Ishikawa (cell line): ENCODE results near the gene PKP4.

Experiments used
- CEBPB ChIP-seq: IDR thresholded peaks from 2 replicates; pipeline ENCODE4 v1.6.1; 2012
- CREB1 ChIP-seq: IDR thresholded peaks from 2 replicates; pipeline ENCODE4 v1.6.1; 2012; ENCODE audit warnings: low read depth
- EGR1 ChIP-seq: IDR thresholded peaks from 2 replicates; pipeline ENCODE4 v1.6.1; 2012
- EP300 ChIP-seq: IDR thresholded peaks from 2 replicates; pipeline ENCODE4 v1.6.1; 2012; ENCODE audit warnings: borderline replicate concordance
- FOXM1 ChIP-seq: IDR thresholded peaks from 2 replicates; pipeline ENCODE4 v1.6.1; 2012; ENCODE audit warnings: low read depth, borderline replicate concordance
- NFIC ChIP-seq: IDR thresholded peaks from 2 replicates; pipeline ENCODE4 v1.6.1; 2012
- RAD21 ChIP-seq: IDR thresholded peaks from 2 replicates; pipeline ENCODE4 v1.6.1; 2012; ENCODE audit warnings: low read depth
- TAF1 ChIP-seq: IDR thresholded peaks from 2 replicates; pipeline ENCODE4 v1.6.1; 2012; ENCODE audit warnings: low read depth, mild to moderate bottlenecking
- TCF12 ChIP-seq: IDR thresholded peaks from 2 replicates; pipeline ENCODE4 v1.6.1; 2012; ENCODE audit warnings: low read depth
- TEAD4 ChIP-seq: IDR thresholded peaks from 2 replicates; pipeline ENCODE4 v1.6.1; 2012
- YY1 ChIP-seq: IDR thresholded peaks from 2 replicates; pipeline ENCODE4 v1.6.1; 2012; ENCODE audit warnings: low read depth
- ZBTB7A ChIP-seq: IDR thresholded peaks from 2 replicates; pipeline ENCODE4 v1.6.1; 2012; ENCODE audit warnings: low read depth
- TF ChIP-seq, protein P1 (sequence below): IDR thresholded peaks from 2 replicates; pipeline ENCODE4 v1.6.1; 2012; ENCODE audit warnings: low read depth, mild to moderate bottlenecking
- TF ChIP-seq, protein P2 (sequence below): IDR thresholded peaks from 2 replicates; pipeline ENCODE4 v1.6.1; 2012
- TF ChIP-seq, protein P3 (sequence below): IDR thresholded peaks from 2 replicates; pipeline ENCODE4 v1.6.1; 2012

Gene PKP4

DNA sequence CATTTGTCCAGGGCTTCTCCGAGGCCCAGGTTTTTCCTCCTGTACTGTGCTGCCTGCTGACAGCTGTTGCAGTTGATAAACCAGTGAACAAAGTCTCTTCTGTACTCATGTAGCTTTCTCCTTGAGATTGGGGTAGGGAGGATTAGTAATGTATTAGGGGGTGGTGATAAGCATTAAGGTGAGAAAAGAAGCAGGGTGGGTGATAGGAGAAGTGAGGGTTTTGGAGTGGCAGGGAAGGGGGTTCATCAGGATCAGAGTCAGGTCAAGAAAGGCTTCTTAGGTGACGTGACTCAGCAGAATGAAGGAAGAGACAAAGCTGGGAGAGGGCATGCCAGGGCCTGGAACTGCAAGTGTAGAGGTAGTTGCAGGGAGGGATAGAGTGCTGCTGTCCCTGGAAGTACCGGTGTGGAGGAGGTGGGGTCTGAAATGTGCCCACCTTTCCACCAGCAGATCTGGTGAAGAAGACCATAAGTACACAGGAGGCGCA is 48.7 kb downstream of the PKP4 start:
- TF ChIP-seq, protein P1, sequence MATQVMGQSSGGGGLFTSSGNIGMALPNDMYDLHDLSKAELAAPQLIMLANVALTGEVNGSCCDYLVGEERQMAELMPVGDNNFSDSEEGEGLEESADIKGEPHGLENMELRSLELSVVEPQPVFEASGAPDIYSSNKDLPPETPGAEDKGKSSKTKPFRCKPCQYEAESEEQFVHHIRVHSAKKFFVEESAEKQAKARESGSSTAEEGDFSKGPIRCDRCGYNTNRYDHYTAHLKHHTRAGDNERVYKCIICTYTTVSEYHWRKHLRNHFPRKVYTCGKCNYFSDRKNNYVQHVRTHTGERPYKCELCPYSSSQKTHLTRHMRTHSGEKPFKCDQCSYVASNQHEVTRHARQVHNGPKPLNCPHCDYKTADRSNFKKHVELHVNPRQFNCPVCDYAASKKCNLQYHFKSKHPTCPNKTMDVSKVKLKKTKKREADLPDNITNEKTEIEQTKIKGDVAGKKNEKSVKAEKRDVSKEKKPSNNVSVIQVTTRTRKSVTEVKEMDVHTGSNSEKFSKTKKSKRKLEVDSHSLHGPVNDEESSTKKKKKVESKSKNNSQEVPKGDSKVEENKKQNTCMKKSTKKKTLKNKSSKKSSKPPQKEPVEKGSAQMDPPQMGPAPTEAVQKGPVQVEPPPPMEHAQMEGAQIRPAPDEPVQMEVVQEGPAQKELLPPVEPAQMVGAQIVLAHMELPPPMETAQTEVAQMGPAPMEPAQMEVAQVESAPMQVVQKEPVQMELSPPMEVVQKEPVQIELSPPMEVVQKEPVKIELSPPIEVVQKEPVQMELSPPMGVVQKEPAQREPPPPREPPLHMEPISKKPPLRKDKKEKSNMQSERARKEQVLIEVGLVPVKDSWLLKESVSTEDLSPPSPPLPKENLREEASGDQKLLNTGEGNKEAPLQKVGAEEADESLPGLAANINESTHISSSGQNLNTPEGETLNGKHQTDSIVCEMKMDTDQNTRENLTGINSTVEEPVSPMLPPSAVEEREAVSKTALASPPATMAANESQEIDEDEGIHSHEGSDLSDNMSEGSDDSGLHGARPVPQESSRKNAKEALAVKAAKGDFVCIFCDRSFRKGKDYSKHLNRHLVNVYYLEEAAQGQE = no peak
- TF ChIP-seq CEBPB (no peak), EGR1 (no peak), CREB1 (no peak), NFIC (no peak), ZBTB7A (no peak), FOXM1 (no peak), EP300 (no peak), TCF12 (no peak), RAD21 (no peak), YY1 (no peak), TAF1 (no peak), TEAD4 (no peak)
- TF ChIP-seq, protein P2, sequence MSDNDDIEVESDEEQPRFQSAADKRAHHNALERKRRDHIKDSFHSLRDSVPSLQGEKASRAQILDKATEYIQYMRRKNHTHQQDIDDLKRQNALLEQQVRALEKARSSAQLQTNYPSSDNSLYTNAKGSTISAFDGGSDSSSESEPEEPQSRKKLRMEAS = no peak
- TF ChIP-seq, protein P3, sequence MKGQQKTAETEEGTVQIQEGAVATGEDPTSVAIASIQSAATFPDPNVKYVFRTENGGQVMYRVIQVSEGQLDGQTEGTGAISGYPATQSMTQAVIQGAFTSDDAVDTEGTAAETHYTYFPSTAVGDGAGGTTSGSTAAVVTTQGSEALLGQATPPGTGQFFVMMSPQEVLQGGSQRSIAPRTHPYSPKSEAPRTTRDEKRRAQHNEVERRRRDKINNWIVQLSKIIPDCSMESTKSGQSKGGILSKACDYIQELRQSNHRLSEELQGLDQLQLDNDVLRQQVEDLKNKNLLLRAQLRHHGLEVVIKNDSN = no peak

DNA sequence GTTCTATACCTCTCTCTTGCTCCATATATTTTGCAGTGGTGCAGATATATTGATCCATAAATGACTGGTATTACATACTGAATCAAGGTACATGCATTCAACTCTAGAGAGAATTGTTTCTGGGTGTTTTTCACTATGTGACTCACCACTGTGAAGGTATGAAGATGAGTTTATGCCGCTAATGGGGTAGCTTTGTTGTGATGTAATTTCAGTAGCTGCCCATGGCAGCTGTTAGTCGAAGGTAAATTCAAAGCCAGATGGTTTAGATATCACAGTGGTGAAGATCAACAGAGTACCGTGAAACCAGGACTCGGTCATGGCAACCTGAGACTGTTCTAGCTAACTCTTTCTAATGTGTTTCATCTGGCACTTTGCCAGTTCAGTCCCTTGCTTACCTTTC is 50.4 kb downstream of the PKP4 start:
- TF ChIP-seq YY1 = no peak
- TF ChIP-seq, protein P3 = no peak
- no peak for TF ChIP-seq ZBTB7A
- TF ChIP-seq TEAD4 = no peak
- no peak for TF ChIP-seq TCF12
- TF ChIP-seq, protein P2 = no peak

DNA sequence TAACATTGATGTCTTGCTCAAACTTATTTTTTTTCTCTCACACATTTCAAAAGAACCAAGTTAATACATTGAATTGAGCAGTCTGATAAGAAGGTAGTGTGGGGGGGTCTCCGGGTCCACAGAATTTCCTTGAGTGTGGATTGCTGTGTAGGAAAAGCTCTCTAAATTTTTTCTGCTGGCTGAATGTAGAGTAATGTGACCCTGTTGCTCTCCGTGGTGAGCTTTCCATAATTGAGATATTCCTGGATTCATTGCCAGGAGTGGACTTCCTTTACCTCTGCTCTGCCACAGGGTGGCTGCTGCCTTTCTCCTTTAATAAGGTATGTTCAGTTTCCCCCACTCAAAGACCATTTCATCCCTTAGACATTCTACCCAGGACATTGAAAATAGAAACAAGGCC is 50.9 kb downstream of the PKP4 start:
- TF ChIP-seq ZBTB7A (no peak), TAF1 (no peak), EGR1 (no peak), RAD21 (no peak), FOXM1 (no peak), YY1 (no peak)
- TF ChIP-seq, protein P3 = no peak
- TF ChIP-seq, protein P1 = no peak
- TF ChIP-seq, protein P2 = no peak

DNA sequence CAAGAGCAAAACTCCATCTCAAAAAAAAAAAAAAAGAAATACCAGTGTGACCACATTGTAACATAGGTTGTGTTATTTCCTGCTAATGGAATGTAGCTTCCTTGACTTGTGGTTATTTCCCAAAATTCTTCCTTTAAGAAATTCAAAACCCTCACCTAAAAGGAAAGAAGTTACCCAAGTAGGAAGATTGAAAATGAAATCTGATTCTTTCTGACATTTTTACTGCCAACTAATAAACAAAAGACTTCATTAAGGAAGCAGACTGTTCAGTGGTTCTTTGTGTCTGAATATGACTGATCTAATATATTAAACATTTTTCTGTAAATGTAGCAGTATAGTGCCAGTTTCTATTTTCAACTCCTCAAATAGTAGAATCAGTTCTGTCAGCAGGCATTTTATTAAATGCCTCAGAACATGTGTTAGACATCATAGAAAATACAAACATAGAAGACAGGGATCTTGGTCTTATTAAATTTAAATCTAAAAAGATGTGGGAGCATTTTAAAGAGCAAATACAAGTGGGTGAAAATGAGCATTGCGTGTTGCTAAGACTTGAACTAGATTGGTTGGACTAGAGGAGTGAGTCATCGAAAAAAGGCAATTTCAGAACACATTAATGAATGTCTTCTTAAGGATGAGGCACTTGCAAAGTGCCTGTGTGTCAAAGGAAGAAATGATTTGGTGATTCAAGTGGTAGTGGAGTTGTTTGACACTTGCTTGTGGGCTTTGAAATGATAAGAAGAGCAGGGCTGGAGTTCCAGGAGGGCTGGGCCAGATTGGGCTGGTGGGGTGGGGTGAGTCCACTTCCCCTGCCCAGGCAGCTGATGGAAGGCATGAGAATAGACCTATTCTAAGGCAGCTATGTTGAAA is 53.4 kb downstream of the PKP4 start:
- no peak for TF ChIP-seq TEAD4
- no peak for TF ChIP-seq EP300
- TF ChIP-seq FOXM1 = no peak
- no peak for TF ChIP-seq RAD21
- no peak for TF ChIP-seq CREB1
- TF ChIP-seq, protein P2 = no peak
- TF ChIP-seq, protein P1 = no peak
- no peak for TF ChIP-seq ZBTB7A
- no peak for TF ChIP-seq NFIC
- TF ChIP-seq, protein P3 = no peak
- TF ChIP-seq CEBPB = no peak
- no peak for TF ChIP-seq YY1
